22Rv1 (cell line): Measurements from ENCODE around the gene EYS.

Source experiments
- CTCF ChIP-seq: fragments of 450-650 bp; IDR thresholded peaks from 2 replicates; pipeline ENCODE4 v1.5.1; 2017; ENCODE audit warnings: mild to moderate bottlenecking
- ZFX ChIP-seq: fragments of 450-650 bp; IDR thresholded peaks from 2 replicates; pipeline ENCODE4 v1.6.1; 2017; ENCODE audit warnings: antibody characterized with exemption, borderline replicate concordance

GRCh38 chr6:64299176-64299575, 1407.8 kb downstream of the EYS start:
- TF ChIP-seq CTCF (no peak), ZFX (no peak)
